Activated CD4-positive, alpha-beta T cell treated with anti-CD3 and anti-CD28 coated beads for 4 hours (primary cell): Measurements from ENCODE around the gene HAP1.
"Not testable (repeated sequence)": the region's sequence is repeated elsewhere in the genome, so short reads cannot be mapped to it uniquely, and the experiment has no call there.

Experiments
- DNase-seq, 2 donors: peaks; one replicate each; pipeline ENCODE4 v3.0.0-alpha.2; 2020

HAP1 gene

GRCh38 chr17:41688641-41689496 is 45.6 kb downstream of the HAP1 start, which contains the start of gene EIF1:
Gene EIF1, plus strand, starts transcription at chr17:41688885. Its CDS starts 154 bp downstream, at chr17:41689039.
- peak; percentile 100 for DNase-seq

DNA sequence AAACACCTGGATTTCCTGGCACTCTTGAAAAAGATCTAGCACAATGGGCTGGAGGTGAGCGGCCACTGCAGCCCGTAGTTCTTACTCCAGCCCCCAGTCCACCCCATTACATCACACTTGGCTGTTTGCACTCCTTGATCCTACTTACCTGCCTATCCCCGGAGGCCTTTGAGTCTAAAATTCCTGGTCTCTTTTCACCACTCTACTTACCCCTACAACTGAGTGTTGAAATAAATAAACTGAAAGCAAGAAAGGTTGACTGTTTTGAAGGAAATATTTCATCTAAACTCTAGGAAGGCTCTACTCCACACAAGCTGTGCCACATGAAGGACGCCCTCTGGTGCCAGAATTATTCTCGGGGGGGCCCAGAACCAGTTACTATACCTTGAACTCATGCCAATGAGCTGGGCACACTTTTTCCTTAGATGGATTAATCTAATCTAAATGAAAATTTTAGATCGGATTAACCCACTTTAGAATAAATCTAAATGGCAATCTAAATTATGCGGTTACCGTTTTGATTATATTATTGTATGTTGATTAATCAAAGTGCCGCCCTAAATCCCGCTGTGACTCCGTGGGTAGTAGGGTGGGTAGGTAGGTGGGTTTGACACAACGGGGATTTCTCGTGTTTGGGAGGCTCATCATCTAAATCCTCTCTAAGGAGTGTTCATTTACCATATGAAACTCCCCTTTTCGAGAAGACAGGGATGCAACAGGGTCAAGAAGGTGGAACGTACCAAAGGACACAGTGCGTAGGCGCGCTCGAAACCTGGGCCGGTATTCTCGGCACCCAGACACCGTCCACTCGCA is 46.4 kb downstream of the HAP1 start:
- DNase-seq, result peak; percentile 66 to 72

DNA sequence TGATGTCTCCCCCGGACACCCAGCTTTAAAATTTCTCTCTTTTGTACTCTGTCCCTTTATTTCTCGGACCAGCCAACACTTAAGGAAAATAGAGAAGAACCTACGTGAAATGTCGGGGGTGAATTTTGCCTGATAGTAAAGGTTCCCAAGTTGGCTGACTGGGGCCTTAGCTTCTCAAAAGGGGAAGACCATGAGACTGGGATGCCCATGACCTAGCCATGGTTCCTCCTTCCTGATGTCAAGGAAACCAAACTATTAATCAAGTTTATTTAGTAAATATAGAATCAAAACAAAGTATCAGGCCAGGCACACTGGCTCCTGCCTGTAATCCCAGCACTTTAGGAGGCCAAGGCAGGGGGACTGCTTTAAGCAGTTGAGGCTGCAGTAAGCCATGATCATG is 48.2 kb downstream of the HAP1 start:
- DNase-seq, result no peak

- DNase-seq, result not testable (repeated sequence)
These were observed 48.7 kb downstream of the HAP1 start for GRCh38 chr17:41685753-41686152.

DNA sequence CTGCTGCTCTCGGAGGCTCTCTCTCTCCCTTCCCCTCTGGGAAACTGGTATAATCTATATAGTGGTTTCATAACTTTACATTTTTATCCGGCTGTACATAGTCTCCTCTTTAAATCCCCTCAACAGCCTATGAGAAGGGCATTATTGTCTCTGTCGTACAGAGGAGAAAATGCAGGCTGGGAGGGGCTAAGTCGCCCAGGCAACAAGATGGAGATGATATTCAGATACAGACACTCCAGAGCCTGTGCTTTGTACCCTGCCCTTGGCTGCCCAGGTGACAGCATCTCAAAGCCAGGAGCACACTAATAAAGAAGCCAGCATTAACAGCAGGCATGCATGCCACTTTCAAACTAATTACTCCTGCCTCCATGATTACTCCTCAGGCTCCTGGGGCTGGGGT is 50.4 kb downstream of the HAP1 start:
- DNase-seq, result no peak

DNA sequence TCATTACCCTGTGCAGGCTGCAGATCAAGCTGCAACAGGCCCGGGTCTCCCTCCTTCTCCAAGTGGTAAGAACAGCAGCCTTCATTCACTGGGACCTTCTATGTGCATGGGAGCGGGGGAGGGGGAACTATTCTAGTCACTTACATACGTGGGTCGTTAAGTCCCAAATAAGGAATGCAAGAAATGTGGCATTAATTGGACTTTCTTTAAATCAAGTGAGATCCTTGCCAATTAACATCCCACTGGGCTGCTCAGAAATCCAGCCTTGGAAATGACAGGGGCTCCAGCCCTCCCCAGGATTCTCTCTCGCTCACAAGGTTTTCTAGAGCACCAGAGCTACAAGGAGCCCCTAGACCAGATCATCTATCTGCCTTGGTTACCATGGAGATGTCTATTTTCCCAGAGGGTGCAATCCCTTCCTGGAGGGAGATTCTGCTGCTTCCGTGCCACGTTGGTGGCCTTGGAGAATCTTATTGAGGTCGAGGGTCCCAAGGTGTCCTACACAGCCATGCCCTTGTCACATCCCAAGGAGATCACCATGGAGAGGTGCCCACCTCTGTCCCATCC is 50.9 kb downstream of the HAP1 start:
- DNase-seq, result no peak

DNA sequence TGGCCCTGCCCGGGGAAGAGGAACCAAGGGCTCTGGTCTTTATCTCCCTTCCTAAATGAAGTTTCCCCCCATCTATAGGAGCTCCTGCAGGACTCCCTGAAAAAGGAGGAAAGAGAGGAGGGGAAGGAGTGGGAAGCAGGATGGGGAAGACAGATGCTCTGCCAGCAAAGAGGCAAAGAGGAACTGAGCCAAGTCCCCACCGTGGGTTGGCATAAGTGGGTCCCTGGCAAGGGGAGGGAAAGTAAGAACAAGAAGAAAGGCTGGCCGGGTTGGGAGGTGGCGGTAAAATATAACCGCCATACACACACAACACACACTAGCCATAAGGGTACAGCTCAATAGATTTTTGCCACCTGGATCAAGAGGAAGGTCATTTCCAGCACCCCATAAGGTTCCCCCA is 51.8 kb downstream of the HAP1 start:
- DNase-seq, result no peak

DNA sequence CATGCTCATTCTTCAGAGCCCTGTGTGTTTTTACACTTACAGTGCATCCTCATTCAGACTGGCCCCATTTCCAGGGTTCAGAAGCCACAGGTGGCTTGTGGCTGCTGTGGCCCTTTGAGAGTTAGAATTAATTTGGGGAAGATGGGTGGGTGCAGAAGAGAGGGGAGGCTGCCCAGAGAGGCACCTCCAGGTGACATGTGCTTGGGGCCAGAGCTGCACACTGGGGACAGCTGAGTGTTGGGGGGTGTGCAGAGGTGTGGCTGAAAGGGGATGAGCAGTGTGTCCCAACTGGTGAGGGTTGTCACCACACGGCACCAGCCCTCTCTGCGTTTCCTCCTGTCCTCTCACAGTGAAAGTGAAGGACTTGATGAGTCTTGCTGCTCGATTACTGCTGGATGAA is 52.7 kb downstream of the HAP1 start:
- DNase-seq, result no peak

DNA sequence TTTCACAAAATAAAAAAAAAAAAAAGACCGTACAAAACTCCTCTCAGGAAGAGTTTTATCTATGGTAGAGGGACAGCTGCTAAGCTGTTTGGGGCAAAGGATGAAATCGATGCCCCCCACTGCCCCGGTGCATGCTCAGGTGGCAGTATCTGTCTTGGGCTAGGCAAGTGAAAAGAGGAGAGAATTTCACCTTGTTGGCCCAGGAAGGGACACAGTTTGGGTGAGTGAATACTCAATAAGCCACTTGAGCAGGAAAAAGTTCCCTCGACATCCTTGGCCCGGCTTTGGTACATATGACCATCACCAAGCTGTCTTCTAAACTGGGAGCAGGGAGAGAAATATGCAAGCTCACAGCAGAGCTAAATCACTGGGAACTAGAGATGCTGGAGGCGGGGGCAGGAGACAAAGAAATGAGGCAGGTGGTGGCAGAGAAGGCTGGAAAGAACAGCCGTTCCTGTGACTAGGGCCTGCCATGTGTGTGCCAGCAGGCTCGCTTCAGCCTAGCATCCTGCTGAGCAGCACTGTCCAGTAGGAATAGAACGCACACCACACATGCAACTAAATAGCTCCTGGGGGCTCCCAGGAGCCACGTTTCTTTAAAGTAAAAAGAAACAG is 53.9 kb downstream of the HAP1 start:
- no peak for DNase-seq

GRCh38 chr17:41679740-41680425 is 54.6 kb downstream of the HAP1 start:
- DNase-seq, result no peak

- DNase-seq, result peak; percentile 57 to 64
These were observed 55.3 kb downstream of the HAP1 start for GRCh38 chr17:41678907-41679739.

- no peak for DNase-seq
These were observed 56.0 kb downstream of the HAP1 start for GRCh38 chr17:41678411-41678906.

DNA sequence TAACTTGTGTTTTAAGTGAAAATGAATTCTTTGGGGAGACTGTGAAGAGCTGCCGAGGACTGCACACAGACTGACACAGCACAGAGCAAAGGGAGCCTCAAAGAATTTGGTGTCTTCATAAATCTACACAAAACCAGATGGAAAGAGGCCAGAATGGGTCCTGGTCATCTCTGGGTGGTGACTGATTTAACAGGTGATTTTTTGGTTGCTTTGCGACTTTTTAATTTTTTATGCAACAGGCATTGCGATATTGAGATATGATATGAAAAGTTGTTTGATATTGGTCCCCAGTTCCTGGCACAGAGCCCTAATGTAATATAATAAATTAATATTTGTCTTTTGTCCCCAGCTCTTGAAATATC is 58.4 kb downstream of the HAP1 start:
- DNase-seq, result no peak

DNA sequence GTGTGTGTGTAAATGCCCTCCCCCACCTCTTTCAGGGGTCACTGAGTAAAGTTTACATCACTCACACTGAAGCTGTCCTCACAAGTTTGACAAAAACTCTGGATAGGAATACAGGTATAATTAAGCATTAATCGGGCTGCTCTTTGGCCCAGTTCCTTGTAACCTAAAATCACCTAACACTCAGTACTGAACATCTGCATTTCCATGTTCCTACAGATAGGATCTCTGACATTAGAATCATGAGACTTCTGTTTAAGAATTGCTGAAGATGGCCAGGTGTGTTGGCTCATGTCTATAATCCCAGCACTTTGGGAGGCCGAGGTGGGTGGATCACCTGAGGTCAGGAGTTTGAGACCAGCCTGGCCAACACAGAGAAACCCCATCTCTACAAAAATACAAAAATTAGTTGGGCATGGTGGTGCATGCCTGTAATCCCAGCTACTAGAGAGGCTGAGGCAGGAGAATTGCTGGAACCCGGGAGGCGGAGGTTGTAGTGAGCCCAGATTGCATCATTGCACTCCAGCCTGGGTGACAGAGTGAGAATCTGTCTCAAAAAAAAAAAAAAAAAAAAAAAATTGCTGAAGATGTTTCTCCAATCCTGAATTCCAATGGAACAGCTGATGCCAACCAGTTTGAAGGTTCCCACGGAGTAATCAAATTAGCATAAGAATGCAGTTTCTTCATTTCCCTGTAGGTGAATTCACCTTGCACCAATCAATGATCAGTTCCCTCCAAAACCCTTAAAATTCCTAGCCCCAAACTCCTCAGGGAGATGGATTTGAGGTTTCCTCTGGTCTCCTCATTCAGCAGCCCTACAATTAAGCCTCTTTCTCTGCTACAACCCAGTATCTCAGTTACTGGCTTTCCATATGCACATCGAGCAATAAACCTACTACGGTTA is 59.0 kb downstream of the HAP1 start:
- DNase-seq, result not testable (repeated sequence)
